ENCODE measurements around the gene RNASE11.

RNASE11 gene

GRCh38 chr14:20563971-20564370 lies 23.8 kb downstream of the RNASE11 start:
- no peak for DNase-seq (ENCODE audit: low read depth)
- H3K4me3 ChIP-seq (replicated peaks; ENCODE audit: low read depth, low read length) = no peak overlapping the region
- TF ChIP-seq, protein P1, sequence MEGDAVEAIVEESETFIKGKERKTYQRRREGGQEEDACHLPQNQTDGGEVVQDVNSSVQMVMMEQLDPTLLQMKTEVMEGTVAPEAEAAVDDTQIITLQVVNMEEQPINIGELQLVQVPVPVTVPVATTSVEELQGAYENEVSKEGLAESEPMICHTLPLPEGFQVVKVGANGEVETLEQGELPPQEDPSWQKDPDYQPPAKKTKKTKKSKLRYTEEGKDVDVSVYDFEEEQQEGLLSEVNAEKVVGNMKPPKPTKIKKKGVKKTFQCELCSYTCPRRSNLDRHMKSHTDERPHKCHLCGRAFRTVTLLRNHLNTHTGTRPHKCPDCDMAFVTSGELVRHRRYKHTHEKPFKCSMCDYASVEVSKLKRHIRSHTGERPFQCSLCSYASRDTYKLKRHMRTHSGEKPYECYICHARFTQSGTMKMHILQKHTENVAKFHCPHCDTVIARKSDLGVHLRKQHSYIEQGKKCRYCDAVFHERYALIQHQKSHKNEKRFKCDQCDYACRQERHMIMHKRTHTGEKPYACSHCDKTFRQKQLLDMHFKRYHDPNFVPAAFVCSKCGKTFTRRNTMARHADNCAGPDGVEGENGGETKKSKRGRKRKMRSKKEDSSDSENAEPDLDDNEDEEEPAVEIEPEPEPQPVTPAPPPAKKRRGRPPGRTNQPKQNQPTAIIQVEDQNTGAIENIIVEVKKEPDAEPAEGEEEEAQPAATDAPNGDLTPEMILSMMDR (IDR thresholded peaks at IDR 0.05; ENCODE audit: low read length, missing control alignments) = no peak

GRCh38 chr14:20560961-20561360 lies 26.8 kb downstream of the RNASE11 start, which contains the start of gene RNASE9:
RNASE9 (minus strand) TSS chr14:20561047.
- TF ChIP-seq, protein P1 (IDR thresholded peaks at IDR 0.05; ENCODE audit: low read length, missing control alignments) = no peak
- H3K4me3 ChIP-seq (replicated peaks; ENCODE audit: low read depth, low read length) = no peak within 1 kb of the TSS
- DNase-seq (ENCODE audit: low read depth) = no peak

DNA sequence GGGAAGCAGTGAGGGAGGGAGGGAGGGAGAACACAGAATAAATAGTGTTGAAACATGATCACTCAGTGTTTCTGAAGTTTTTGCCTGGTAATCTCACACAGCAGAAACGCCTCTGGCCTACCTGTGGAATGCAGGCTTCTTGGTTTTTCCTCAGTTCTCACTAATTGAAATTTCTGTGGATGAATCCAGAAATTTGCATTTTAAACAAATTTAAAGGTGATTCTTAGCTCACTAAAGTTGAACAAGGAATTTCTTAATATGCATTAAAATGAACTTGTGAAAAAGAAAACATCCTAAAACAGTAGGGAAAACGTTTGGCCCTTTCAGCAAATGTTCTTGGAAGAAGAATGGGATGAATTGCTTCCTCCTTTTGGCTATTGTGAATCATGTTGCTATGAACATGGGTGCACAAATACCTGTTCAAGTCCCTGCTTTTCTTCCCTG lies 28.3 kb downstream of the RNASE11 start:
- H3K4me3 ChIP-seq (replicated peaks; ENCODE audit: low read depth, low read length) = no peak overlapping the region
- DNase-seq (ENCODE audit: low read depth) = no peak
- TF ChIP-seq, protein P1 (IDR thresholded peaks at IDR 0.05; ENCODE audit: low read length, missing control alignments) = no peak

DNA sequence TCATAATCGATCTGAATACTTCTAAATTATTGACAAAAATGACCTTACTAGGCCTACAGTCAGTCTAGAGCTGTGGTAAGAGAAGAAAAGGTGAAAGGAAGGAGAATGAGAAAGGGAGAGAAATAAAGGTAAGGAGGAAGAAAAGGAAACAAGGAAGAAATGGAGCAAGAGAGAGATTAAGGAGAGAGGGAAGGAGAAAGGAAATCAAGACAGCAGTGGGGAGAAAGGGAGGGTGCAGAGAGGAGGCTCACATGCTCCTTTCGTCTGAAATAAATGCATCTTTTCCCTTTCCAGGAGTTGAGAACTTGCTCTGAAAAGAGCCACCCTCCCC lies 30.6 kb downstream of the RNASE11 start:
- H3K4me3 ChIP-seq (replicated peaks; ENCODE audit: low read depth, low read length) = no peak overlapping the region
- TF ChIP-seq, protein P1 (IDR thresholded peaks at IDR 0.05; ENCODE audit: low read length, missing control alignments) = no peak
- DNase-seq (ENCODE audit: low read depth) = no peak

- TF ChIP-seq, protein P1 (IDR thresholded peaks at IDR 0.05; ENCODE audit: low read length, missing control alignments) = no peak
- peak; percentile 23 for DNase-seq (ENCODE audit: low read depth)
- H3K4me3 ChIP-seq (replicated peaks; ENCODE audit: low read depth, low read length) = no peak overlapping the region
Measured at GRCh38 chr14:20556500-20557211, 31.1 kb downstream of the RNASE11 start.

- no peak for DNase-seq (ENCODE audit: low read depth)
- H3K4me3 ChIP-seq (replicated peaks; ENCODE audit: low read depth, low read length) = no peak overlapping the region
- TF ChIP-seq, protein P1 (IDR thresholded peaks at IDR 0.05; ENCODE audit: low read length, missing control alignments) = no peak
Measured at GRCh38 chr14:20555845-20556244, 32.0 kb downstream of the RNASE11 start.

DNA sequence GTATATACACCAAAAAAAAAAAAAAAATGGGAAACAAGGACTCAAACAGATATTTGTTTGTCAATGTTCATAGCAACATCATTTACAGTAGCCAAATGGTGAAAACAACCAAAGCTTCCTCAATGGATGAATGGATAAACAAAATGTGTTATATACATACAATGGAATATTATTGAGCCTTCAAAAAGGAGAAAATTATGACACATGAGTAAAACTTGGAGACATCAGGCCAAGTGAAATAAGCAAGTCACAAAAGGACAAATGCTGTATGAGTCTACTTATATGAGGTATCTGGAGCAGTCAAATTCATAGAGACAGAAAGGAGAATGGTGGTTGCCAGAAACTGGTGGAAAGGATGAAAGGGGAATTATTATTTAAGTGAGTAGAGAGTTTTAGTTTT lies 34.8 kb downstream of the RNASE11 start:
- no peak for DNase-seq (ENCODE audit: low read depth)
- no peak overlapping the region for H3K4me3 ChIP-seq (replicated peaks; ENCODE audit: low read depth, low read length)
- TF ChIP-seq, protein P1 (IDR thresholded peaks at IDR 0.05; ENCODE audit: low read length, missing control alignments) = no peak
